Fibroblast of pulmonary artery (primary cell): ENCODE data around the gene TMEM263.

Experiments used
- DNase-seq: peaks from one replicate; pipeline ENCODE4 v3.0.0-alpha.2; 2010; ENCODE audit warnings: low read depth
- H3K4me3 ChIP-seq: replicated peaks from 2 replicates; pipeline ENCODE4 v1.5.1; 2011; ENCODE audit warnings: low read depth, mild to moderate bottlenecking, control low read depth, low read length, moderate library complexity
- CTCF ChIP-seq: IDR thresholded peaks from 2 replicates; pipeline ENCODE4 v1.5.1; 2011; ENCODE audit warnings: mild to moderate bottlenecking, control low read depth, low read length, inconsistent platforms; ENCODE audit errors: missing control alignments

Gene TMEM263

GRCh38 chr12:106960443-106960842 is 4.7 kb downstream of the TMEM263 start:
- H3K4me3 ChIP-seq, result no peak overlapping the region
- no peak for DNase-seq
- TF ChIP-seq CTCF, result no peak

DNA sequence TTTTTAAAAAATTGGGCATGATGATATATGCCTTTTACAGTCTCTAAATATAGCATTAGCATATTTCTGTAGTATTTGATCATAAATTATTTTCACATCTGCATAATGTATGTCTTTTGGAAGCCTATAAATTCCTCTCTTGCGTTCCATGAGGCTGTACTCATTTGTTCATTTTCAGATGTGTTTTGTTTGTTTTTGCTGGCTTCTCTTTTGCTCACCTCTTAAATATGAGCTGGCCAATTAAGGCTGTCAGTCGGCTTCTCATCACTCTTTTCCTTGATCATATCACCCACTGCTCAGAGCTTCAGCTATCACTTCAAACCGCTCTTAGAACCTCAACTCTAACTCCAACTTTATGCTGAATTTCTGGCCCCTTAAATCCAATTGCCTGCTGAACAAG is 6.6 kb downstream of the TMEM263 start:
- no peak for DNase-seq
- no peak overlapping the region for H3K4me3 ChIP-seq
- TF ChIP-seq CTCF, result no peak

DNA sequence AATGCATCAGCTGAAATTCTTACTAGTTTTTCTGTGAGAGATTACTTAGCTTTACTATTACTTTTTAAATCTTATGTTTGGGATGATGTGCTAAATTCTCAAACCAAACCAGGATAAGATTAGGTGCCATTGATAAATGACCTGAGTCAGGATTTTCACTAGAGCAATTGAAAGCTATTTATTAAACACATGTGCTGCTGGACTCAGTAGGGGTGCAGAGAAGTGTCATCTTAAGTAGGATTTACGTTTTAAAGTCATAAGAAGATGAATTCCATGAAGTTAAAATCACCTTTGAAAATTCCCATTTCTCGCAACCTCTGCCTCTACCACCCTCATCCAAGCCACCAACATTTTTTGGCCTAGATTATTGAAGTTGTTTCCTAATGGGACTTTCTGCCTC is 8.8 kb downstream of the TMEM263 start:
- no peak overlapping the region for H3K4me3 ChIP-seq
- no peak for TF ChIP-seq CTCF
- no peak for DNase-seq

DNA sequence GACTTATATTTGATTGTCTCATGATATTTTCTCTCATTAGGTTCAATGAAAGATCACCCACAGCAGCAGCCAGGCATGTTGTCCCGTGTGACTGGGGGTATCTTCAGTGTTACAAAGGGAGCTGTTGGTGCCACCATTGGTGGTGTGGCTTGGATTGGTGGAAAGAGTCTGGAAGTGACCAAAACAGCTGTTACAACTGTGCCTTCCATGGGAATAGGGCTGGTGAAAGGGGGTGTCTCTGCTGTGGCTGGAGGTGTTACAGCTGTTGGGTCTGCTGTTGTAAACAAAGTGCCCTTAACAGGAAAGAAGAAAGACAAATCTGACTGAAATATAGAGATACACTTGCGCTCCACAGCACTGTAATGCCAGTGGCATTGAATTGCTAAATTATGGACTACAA is 15.4 kb downstream of the TMEM263 start:
- no peak for TF ChIP-seq CTCF
- no peak for DNase-seq
- H3K4me3 ChIP-seq, result no peak overlapping the region

GRCh38 chr12:106973545-106973944 is 17.8 kb downstream of the TMEM263 start:
- no peak for TF ChIP-seq CTCF
- DNase-seq, result no peak
- H3K4me3 ChIP-seq, result no peak overlapping the region

DNA sequence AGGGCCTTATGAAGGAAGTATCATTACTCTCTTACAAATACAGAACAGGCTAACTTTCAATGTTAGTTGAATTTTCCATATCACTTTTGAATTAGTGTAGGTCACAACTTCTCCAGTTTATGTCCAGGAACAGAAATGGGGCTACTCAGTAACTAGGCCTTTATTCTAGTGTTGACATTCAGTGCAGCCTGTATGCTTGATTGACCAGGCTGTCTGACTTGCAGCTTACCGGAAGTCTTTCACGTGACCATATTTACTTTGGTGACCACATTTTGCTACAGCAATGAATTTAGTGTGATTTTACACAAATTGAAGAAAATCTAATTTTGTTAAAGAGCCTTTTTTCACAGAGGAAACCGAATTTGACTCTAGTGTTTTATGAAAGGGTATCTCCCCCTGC is 18.8 kb downstream of the TMEM263 start:
- TF ChIP-seq CTCF, result no peak
- no peak overlapping the region for H3K4me3 ChIP-seq
- DNase-seq, result no peak

DNA sequence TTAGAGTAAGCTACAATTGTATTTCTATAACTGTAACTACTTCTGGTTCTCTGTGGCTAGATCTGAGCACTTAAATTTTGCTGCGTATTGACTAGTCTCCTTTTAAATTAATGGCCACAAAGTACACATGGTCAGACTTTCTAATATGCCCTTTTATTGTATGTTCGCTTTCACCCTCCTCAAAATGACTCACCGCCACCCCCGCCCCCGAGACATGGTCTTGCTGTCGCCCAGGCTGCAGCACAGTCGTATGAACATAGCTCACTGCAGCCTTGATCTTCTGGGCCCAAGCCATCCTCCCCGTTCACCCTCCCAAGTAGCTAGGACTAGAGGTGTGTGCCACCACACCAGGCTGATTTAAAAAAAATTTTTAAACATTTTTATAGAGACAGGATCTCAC is 19.4 kb downstream of the TMEM263 start:
- no peak for TF ChIP-seq CTCF
- DNase-seq, result no peak

More for the DNA sequence above, 19.4 kb downstream of the TMEM263 start:
- no peak overlapping the region for H3K4me3 ChIP-seq
